ENCODE results near the gene LIMS2.

The LIMS2 gene

DNA sequence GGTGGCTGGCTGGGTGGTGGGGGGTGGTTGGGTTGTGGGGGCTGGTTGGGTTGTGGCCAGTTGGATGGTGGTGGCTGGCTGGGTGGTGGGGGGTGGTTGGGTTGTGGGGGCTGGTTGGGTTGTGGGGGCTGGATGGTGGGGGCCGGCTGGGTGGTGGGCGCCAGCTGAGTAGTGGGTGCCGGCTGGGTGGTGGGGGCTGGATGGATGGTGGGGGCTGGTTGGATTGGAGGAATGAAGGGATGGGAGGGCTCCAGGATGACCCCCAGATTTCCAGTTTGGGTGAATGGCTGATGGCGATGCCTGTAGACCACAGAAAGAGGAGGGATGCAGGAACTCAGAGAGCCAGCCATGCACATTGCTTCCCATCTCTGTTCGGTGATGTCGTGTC lies 56.1 kb downstream of the LIMS2 start:
- no peak for DNase-seq

DNA sequence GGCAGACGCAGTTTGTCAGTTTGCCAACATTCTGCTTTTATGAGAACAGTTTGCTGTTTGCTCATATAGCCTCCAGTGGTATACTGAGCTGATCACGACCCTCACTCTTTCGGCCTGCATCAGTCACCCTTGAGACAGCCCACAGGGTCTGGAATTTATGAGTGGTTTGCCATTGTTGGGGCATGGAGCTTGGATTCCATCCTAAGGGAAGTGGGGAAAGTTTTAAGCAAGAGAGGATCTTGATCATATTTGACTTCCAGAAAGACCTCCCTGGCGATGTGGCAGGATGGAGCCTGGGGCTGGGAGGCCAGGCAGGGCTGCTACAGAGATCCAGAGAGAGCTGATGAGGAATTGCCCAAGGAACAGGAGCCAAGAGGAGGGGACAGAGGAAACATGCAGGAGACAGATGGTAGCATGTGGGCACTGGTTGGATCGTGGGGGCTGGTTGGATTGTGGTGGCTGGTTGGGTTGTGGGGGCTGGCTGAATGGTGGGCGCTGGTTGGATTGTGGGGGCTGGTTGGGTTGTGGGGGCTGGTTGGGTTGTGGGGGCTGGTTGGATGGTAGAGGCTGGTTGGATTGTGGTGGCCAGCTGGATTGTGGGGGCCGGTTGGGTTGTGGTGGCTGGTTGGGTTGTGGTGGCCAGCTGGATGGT lies 56.7 kb downstream of the LIMS2 start:
- DNase-seq, result no peak

DNA sequence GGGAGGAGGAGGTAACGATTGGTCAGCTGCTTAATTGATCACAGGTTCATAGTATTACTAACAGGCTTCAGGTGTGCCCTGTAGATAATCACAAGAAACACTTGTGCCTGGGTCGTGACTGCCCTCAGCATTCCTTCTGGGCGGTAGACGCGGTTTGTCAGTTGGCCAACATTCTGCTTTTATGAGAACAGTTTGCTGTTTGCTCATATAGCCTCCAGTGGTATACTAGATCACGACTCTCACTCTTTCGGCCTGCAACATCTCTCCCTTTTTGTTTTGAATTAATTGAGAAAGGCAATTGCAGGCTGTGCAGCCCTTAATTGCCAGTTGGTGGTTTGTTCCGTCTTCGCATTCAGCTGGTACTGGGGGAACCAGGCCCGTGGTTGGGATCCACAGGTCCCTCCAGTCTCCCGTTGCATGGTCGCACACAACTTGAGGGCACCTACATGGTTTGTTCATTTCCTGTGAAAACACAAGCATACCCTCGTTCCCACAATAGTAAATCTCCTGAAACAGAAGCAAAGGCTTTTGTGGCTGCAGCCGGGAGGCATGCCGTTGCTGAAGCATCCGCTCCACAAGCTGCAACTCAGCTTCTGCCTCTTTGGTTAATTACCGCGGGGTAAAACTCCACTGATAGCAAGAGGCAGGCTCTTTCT lies 59.7 kb downstream of the LIMS2 start:
- DNase-seq, result no peak

DNA sequence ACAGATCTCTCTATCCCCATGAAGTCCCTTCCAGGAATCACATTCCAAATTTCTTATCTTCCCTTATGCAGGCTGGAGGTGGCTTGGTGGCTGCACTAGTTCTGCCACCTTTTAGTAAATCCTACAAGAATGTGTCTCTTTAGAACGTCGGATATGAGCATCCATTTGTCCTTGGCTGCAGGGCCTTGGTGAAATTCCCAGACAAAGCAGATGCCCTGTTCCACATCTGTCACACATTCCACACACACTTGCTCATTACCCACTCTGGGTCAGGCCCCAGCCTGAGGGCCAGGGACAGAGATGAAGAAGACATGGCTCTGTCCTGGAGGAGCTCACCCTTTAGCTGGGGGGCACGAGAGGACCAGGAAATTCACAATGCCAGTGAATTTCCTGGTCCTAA lies 60.6 kb downstream of the LIMS2 start:
- DNase-seq, result no peak

DNA sequence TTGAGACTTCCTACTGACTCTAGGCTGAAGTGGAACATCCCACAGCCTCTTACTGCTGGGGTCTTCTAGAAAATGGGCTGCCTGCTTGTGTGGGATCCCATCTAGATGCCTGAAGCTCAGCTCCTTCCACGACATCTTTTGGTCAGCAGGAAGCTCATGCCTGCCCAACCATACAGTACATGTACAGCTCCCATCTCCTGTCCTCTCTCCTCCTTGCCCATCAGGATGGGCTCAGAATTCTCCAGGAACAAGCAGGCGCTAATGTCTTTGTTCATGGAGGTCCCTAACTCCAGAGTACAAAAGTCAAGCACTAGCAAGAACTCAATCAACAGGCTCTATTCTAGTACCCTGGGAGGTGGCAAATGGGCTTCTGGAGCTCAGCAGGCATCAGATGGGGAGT lies 61.1 kb downstream of the LIMS2 start:
- no peak for DNase-seq

DNA sequence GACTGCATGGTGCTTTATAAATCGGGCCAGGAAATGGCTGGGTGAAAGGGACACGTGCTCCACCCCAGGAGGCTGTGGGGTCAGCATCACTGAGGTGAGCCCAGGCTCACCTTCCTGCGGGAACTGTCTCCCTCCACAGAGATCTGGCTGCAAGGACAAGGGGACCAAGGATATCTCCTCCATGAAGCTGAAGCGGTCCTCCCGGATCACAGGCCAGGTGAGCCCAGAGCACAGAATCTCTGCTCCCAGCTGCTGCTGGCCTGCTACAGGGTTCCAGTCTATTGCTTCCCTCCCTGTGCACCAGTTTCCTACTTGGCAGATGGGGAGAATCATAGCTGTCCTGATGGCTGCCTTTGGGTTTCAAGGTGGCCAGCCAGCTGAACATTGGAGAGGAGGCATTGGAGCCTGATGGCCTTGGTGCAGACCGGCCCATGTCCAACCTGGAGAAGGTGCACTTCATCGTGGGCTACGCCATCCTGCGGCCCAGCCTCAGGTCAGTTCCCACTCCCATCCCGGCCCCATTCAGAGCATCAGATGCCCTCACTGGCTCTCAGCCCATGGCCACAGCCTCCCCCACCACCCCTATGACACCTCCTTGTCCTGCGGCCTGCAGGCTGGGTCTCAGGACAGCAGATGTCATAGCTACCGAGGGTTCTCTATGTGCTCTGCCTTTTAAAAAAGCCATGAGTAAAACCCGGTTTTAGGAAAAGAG lies 63.1 kb downstream of the LIMS2 start:
- DNase-seq, result no peak

DNA sequence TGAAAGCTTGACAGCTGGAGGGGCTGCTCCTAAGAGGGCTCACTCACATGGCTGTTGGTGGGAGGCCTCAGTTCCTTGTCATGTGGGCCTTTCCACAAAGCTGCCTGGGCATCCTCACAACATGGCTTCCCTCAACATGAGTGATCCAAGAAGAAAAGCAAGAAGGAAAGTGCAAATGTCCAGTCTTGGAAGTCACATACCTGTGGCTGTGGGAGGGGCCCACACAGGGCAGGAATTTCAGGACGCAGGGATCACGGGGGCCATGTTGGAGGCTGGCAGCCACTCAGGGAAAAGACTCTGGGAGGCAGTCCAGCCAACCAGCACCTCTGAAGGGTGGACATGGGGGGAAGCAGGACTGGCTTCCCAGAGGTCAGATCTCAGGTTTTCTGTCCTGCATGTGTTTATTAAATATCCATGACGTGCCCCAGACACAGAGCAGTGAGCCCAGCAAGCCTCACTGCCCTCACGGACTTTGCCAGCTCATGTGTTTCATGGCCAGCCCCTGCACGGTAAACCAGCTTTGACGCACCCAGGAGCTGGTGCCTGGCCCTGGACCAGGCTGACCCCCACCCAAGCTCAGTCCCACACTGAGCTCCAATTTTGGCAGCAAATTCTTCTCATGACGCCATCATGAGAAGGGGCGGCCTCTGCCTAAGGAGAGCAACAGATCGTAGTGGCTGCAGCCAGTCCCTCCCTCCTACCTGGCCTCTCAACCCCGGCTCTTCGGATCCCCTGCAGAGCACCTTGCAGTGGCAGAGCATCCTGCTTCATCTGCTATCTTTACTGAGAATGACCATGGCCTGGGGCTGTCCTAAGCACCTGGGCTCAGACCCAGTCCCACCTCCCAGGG lies 64.0 kb downstream of the LIMS2 start:
- no peak for DNase-seq

DNA sequence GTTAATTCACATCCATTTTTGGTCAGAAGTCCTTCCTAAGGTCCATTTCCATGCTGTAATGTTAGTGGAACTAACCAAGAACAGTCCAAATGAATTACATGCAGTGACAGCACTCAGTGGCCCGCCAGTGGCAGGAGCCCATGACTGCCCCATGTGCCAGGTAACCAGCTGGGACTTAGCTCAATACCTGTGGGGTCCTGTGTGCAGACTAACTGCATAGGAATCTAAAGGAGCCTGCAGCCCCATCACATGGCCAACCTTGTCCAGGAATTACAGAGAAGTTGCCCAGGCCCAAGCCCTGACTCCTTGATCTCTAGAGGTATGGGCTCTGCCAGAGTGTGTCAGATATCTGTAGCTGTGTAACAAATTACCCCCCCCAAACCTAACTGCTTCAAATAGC lies 64.8 kb downstream of the LIMS2 start:
- no peak for DNase-seq

DNA sequence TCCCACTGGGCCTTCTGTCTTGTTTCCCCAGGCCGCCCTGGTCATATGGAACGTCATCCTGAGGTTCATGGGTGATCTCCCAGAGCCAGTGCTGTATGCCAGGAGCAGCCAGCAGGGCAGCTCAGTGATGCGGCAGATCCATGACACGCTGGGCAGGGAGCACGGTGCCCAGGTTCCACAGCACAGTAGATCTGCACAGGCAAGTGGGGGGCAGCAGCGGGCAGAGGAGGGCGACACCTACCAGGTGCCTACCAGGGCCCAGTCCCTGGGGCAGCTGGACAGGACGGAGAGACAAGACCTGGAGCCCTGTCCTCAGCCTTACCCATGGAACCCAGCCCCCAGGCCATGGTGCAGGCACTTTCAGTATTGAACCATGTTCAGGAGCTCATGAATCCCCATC lies 65.5 kb downstream of the LIMS2 start:
- DNase-seq, result no peak

DNA sequence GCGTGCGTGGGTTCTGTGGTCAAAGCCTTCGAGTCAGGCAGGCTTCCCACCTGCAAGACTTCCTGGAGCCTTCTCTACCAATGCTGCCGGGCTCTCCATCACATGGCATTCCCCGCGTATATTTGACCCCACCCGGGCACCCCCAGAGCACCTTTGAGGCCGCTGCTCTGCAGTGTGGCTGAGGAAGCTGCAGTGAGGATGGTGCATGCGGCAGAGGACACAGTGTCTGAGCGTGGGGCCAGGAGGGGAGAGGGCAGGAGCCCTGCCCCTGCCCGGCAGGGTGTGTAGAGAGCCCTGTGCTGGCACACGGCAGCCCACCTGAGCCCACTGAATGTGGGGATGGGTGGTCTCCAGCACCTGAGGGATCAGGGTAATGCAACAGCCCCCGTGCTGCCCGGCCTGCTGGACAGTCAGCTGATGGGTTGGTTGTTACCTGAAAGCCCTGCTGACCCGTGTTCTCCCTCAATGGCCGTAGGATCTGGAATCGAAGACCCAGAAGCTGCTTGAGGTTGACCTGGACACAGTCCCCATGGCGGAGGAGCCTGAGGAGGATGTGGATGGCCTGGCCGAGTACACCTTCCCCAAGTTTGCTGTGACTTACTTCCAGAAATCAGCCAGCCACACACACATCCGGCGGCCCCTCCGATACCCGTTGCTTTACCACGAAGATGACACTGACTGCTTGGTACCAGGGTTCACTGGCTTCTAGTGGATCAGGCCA lies 66.1 kb downstream of the LIMS2 start:
- DNase-seq, result no peak

DNA sequence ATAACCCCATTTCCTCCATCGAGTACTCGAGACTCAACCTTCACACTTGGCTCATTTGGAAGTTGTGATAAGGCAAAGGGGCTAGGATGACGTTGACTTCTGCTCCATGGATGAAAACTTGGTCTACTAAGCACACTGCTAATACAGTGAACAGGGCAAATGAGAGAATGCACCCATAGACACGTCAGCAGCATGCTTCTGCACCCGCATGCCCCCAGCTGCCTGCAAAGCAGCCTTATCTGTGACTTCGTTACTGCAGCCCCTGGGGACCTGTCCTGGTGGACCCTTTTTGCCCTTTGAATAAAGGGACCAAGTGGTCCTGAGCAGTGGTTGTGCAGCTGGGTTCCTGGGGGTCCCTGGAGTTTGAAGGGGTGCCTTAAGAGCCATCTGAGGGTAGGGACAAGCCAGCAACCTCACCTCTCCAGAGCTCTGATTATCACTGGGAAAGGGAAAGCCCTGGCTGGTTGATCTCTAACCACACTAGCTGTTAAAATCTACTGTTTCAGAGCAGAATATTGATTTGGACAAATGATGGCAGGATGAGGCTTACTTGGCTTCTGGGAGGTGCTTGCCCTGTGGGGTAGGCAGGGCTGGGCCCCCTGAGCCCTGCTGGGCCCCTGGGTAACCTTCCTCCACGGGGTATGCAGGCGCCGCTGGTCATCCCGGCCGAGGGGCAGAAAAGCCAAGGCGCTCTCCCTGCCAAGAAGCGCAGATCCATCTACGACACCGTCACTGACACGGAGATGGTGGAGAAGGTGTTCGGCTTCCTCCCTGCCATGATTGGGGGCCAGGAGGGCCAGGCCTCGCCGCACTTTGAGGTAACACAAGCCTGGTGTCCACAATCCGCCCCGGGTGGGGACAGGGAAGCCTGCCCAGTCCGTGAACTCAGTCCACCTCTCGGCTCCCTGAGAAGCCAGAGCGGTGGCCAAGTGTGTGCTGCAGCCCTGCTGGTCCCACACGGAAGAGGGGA lies 67.0 kb downstream of the LIMS2 start:
- DNase-seq, result no peak

DNA sequence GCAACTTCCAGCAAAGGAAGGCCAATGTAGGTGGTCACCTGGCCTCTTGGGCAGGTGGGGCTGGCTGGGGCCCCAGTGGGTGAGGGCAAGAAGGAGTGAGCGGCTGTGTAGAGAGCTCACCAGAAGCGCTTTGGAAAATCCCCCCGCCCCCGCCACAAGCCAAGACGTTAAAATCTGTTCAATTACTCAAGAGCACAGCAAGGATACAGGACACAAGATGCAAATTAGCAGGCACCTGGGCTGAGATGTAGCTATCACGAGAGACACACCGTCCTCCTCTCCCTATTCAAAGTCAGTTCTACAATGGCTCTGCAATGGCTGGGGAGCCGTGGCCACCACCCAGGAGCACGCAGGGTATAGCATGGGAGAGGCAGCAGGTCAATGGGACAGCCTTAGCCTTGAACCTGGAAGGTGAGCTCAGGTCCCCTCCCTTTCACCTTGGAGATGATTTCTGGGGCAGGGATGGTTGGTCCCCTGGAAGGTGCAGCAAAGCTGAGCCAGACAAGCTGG lies 67.9 kb downstream of the LIMS2 start:
- no peak for DNase-seq

DNA sequence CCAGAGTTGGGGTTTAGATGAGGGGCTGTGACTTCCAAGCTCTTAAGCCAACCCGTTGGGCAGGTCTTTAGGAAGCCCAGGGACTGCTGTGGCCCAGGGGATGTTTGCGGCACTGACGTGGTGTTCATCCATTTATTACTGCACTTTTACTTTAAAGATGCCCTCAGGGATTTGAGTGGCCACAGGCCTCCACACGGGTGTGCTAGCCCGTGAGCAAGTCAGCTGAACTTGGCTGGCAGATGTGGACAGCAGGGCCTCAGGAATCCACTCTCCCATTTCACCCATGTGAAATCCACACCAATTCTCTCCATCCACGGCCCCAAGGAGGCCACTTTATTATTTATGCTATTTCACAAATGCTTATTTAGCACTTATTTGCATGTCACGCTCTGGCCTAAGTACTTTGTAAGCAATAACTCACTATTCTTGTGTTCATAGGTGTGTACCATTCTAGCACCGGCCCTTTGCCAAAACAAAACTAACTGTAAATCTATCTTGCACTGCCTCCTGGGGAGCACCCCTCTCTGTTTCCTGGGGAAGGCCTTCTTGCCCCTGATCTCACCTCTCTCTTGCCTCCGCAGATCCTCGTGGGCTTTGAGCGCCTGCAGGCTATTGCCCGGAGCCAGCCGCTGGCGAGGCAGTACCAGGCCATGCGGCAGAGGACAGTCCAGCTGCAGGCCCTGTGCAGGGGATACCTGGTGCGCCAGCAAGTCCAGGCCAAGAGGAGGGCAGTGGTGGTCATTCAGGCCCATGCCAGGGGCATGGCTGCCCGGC lies 68.5 kb downstream of the LIMS2 start:
- DNase-seq, result no peak

DNA sequence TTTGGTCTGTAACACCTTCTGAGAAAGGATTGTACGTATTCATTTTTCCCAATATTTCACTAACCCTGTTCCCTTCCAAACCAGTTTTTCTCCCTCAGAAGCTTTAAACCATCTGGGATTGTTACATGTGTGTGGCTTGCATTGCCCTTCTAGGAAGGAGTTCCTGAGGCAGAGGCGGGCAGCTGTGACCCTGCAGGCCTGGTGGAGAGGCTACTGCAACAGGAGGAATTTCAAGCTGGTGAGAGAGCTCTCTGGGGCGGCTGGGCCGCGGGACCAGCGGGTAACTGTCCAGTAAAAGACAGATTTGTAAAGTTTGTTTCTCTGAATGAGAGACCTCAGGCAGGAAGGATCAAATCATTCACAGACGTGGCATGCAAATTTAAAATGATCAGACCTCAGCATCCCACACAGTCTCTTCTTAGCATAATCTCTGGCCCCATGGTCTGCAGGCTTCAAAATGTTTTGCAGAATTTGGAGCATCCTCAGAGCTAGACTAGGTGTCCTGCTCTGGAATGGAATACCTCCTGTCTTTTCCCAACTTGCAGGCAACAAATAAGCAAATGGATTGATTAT lies 69.6 kb downstream of the LIMS2 start:
- no peak for DNase-seq

DNA sequence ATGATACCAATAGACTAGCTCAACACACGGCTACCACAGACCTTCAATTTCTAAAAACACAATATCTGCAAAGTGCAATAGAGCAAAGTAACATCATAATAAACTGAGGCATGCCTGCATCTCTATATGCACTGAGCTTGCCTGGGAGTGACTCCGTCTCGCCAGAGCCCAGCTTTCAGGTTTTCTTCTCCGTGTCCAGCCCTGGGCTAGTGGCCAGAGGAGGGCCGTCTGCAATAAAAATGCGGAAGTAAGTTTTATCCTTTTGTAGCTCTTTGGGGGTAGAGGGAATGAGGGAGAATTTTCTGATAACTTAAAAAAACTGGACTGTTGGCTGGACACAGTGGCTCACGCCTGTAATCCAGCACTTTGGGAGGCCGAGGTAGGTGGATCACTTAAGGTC lies 70.3 kb downstream of the LIMS2 start:
- DNase-seq, result no peak

DNA sequence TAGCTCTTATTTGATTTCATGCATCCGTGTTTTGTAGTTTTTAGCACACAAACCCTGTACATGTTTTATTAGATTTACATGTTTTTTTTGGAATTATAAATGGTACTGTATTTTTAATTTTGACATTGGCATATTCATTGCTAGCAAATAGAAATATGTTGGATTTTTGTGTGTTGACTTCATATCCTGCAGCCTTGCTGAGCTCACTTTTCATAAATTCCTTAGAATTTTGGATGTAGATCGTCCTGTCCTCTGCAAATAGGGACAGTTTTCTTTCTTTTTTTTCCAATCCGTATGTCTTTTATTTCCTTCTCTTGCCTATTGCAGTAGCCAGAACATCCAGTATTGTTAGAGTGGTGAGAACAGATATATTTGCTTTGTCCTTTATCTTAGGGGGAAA lies 76.1 kb downstream of the LIMS2 start:
- no peak for DNase-seq

DNA sequence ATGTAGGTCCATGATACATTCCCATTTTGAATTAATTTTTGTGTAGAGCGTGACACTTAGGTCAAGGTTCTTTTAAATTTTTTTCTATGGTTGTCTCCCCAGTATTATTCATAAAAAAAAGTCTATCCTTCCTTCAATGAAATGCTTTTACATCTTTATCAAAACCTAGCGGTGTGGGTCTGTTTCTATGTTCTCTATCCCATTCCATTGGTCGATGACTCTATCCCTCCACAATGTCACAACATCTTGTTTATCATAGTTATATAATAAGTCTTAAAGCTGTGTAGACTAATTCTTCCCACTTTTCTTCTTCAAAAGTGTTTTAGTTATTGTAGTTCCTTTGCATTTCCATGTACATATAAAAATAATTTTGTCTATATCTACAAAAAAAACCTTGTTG lies 76.6 kb downstream of the LIMS2 start:
- no peak for DNase-seq

DNA sequence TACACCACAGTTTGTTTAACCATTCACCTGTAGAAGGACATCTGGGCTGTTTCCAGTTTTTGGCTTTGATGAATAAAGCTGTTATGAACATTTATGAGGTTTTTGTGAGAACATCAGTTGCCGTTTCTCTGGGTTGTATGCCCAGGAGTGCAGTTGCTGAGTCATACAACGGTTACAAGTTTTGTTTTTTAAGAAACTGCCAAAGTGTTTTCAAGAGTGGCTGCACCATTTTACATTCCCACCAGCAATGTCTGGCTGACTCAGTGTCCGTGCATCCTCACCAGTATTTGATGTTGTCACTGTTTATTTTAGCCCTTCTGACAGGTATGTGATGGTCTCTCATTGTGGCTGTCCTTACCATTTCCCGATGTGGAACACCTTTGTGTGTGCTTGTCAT lies 77.3 kb downstream of the LIMS2 start:
- DNase-seq, result no peak

DNA sequence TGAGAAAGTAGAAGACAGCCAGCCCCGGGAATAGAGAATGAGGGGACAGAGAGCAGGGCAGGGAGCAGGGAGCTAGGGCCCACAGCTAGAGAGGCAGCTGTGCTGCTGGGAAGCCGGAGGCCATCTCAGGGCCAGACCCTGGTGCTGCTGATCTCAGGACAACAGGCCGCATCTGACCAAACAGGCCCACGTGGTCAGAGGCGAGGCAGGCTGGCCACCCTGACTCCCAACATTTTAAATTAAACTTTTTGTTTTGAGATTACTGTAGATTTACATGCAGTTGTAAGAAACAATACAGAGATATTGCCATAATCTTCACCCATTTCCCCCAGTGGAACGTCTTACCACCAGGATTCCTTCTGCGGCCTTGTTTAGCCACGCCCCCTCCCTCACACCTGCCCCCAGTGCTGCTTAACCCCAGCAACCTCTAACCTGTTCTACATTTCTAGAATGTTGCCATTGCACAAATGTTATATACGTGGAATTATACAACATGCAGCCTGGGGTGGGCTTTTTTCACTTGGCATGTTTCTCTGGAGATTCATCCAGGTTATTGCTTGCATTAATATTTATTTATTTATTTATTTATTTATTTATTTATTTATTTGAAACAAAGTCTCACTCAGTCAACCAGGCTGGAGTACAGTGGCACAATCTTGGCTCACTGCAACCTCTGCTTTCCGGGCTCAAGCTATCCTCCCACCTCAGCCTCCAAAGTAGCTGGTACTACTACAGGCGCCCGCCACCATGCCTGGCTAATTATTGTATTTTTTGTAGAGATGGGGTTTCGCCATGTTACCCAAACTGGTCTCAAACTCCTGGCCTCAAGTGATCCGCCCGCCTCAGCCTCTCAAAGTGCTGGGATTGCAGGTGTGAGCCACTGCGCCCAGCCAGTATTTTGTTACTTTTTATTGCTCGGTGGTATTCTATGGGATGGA lies 78.0 kb downstream of the LIMS2 start:
- DNase-seq, result no peak

All from NCI-H1417 treated with DMSO at 0.1 percent for 48 hours (cell line).